GM12878 (cell line): ENCODE measurements around the gene PXMP4. TPM values are rescaled to one million over a fixed set of nuclear protein-coding genes. Genes with fewer than 3 reads are reported as not detected.

Experiments
- ATAC-seq: fragments of 200-7000 bp; cut with Tn5 transposase; 3 replicates; pipeline ENCODE4 v1.9.1; 2020; ENCODE audit warnings: mild to moderate bottlenecking, moderate library complexity
- BruUV-seq: library from RNA; stranded (reverse); fragments of 400-500 nt; replicated peaks from 2 replicates; lab custom pipeline; 2021; lab: Mats Ljungman, UMichigan
- CTCF ChIA-PET: fragments of 300-600 bp; sonication (Branson Sonifier 250); formaldehyde crosslinking; extraction: SDS; loops from one replicate; lab custom pipeline; 2021; ENCODE audit warnings: inconsistent platforms; lab: Yijun Ruan, JAX
- POLR2A ChIA-PET: fragments of 350-600 bp; formaldehyde crosslinking; extraction: SDS; loops from one replicate; lab custom pipeline; 2021; ENCODE audit warnings: inconsistent platforms; lab: Charles Lee
- RAD21 ChIA-PET: fragments of 300-600 bp; sonication (Branson Sonifier 250); formaldehyde crosslinking; loops from one replicate; lab custom pipeline; 2023; ENCODE audit warnings: antibody characterized with exemption; ENCODE audit not compliant: unreplicated experiment; lab: Charles Lee
- SMC1A ChIA-PET: fragments of 300-600 bp; sonication (Branson Sonifier 250); formaldehyde crosslinking; loops from one replicate; lab custom pipeline; 2023; ENCODE audit not compliant: unreplicated experiment, uncharacterized antibody; lab: Charles Lee
- DNase-seq: peaks from one replicate; pipeline ENCODE4 v3.0.0-alpha.2; 2011; ENCODE audit warnings: low read depth, low spot score
- FAIRE-seq: peaks from 3 replicates; lab custom pipeline; 2011; peaks lifted over from hg19 to GRCh38; lab: Jason Lieb, UNC
- H2AFZ ChIP-seq: 2 replicates; pipeline ENCODE4 v1.6.0; 2011; ENCODE audit warnings: low read depth, low read length, control low read depth; ENCODE audit not compliant: control insufficient read depth
- H3K27ac ChIP-seq: 2 replicates; pipeline ENCODE4 v1.5.1; 2011; ENCODE audit warnings: control low read depth; ENCODE audit not compliant: control insufficient read depth, insufficient read depth
- H3K27me3 ChIP-seq, 2 experiments: replicated peaks in 1 of 2; 2 replicates each; pipeline versions ENCODE4 v1.6.0 to v1.6.1; 2011; ENCODE audit warnings: low read length in 1 of 2; ENCODE audit not compliant: control insufficient read depth in 2 of 2, insufficient read depth in 2 of 2
- H3K36me3 ChIP-seq, 2 experiments: 2 replicates each; pipeline ENCODE4 v1.5.1; 2011; ENCODE audit warnings: low read length in 1 of 2; ENCODE audit not compliant: control insufficient read depth in 2 of 2, insufficient read depth in 2 of 2
- H3K4me1 ChIP-seq: 2 replicates; pipeline ENCODE4 v1.6.1; 2011; ENCODE audit warnings: mild to moderate bottlenecking, low read length, moderate library complexity, mixed read lengths; ENCODE audit not compliant: control insufficient read depth, insufficient read depth
- H3K4me2 ChIP-seq: 2 replicates; pipeline ENCODE4 v1.6.0; 2011; ENCODE audit warnings: control low read depth; ENCODE audit not compliant: control insufficient read depth, insufficient read depth
- H3K4me3 ChIP-seq: fragments of 200-600 bp; sonication (generic); 2 replicates; pipeline ENCODE4 v1.5.1; 2016
- H3K79me2 ChIP-seq: 2 replicates; pipeline ENCODE4 v1.6.0; 2011; ENCODE audit warnings: low read length; ENCODE audit not compliant: control insufficient read depth, insufficient read depth
- H3K9ac ChIP-seq: 2 replicates; pipeline ENCODE4 v1.8.0; 2011; ENCODE audit warnings: low read length, control low read depth, mixed read lengths; ENCODE audit not compliant: control insufficient read depth, insufficient read depth
- H3K9me3 ChIP-seq: replicated peaks from 3 replicates; pipeline ENCODE4 v1.5.1; 2011; ENCODE audit warnings: mild to moderate bottlenecking, low read length; ENCODE audit not compliant: control insufficient read depth, insufficient read depth
- H4K20me1 ChIP-seq: 2 replicates; pipeline ENCODE4 v1.6.0; 2011; ENCODE audit not compliant: control insufficient read depth, insufficient read depth
- ATF2 ChIP-seq: IDR thresholded peaks from 2 replicates; pipeline ENCODE4 v1.6.1; 2012; ENCODE audit warnings: low read length, inconsistent platforms
- ATF3 ChIP-seq: IDR thresholded peaks from 2 replicates; pipeline ENCODE4 v1.6.1; 2011; ENCODE audit warnings: low read depth, mild to moderate bottlenecking, low read length, moderate library complexity, borderline replicate concordance; ENCODE audit errors: extremely low read depth
- EGR1 ChIP-seq, 2 experiments: IDR thresholded peaks; 1 replicate in 1 of 2; 2 replicates in 1 of 2; pipeline ENCODE4 v1.6.1; 2011 to 2012; ENCODE audit warnings: low read depth in 2 of 2, low read length in 2 of 2, borderline replicate concordance in 1 of 2, mild to moderate bottlenecking in 1 of 2, moderate library complexity in 1 of 2
- ELK1 ChIP-seq: IDR thresholded peaks from 2 replicates; pipeline ENCODE4 v1.6.1; 2012; ENCODE audit warnings: low read depth, low read length, improper control_type of control experiment
- GATAD2B ChIP-seq: fragments of 450-650 bp; conservative IDR thresholded peaks from 2 replicates; pipeline ENCODE4 v1.6.1; 2017; ENCODE audit warnings: low read depth, mild to moderate bottlenecking, moderate library complexity
- MTA3 ChIP-seq: IDR thresholded peaks from 2 replicates; pipeline ENCODE4 v1.6.1; 2012; ENCODE audit warnings: low read length, inconsistent platforms, borderline replicate concordance
- MXI1 ChIP-seq: fragments of 150-350 bp; IDR thresholded peaks from 2 replicates; pipeline ENCODE4 v1.6.1; 2011; ENCODE audit warnings: low read depth, mild to moderate bottlenecking, inconsistent platforms, low read length, improper control_type of control experiment
- MYC ChIP-seq: IDR thresholded peaks from 2 replicates; pipeline ENCODE4 v1.6.1; 2011; ENCODE audit warnings: mild to moderate bottlenecking, low read length, moderate library complexity, inconsistent platforms; ENCODE audit not compliant: insufficient read depth, insufficient replicate concordance, insufficient read length, severe bottlenecking
- NFYA ChIP-seq: IDR thresholded peaks from 2 replicates; pipeline ENCODE4 v1.6.1; 2011; ENCODE audit warnings: low read depth, mild to moderate bottlenecking, low read length, improper control_type of control experiment, borderline replicate concordance
- PAX8 ChIP-seq: fragments of 450-650 bp; IDR thresholded peaks from 2 replicates; pipeline ENCODE4 v1.6.1; 2017; ENCODE audit warnings: mild to moderate bottlenecking, moderate library complexity
- POLR2A ChIP-seq: IDR thresholded peaks from 2 replicates; pipeline ENCODE4 v1.6.1; 2011; ENCODE audit warnings: low read depth, mild to moderate bottlenecking, low read length
- RELB ChIP-seq: fragments of 450-650 bp; IDR thresholded peaks from 2 replicates; pipeline ENCODE4 v1.6.1; 2017; ENCODE audit warnings: low read depth, mild to moderate bottlenecking, moderate library complexity
- SRF ChIP-seq, 2 experiments: IDR thresholded peaks; 2 replicates each; pipeline ENCODE4 v1.6.1; 2011; ENCODE audit warnings: low read depth in 2 of 2, low read length in 2 of 2, mild to moderate bottlenecking in 1 of 2, moderate library complexity in 1 of 2
- ZBTB33 ChIP-seq: fragments of 450-650 bp; IDR thresholded peaks from 2 replicates; pipeline ENCODE4 v1.6.1; 2017; ENCODE audit warnings: mild to moderate bottlenecking
- ZNF207 ChIP-seq: fragments of 450-650 bp; IDR thresholded peaks from 2 replicates; pipeline ENCODE4 v1.6.1; 2014; ENCODE audit warnings: antibody characterized with exemption, mild to moderate bottlenecking, borderline replicate concordance
- ZSCAN29 ChIP-seq: fragments of 450-650 bp; IDR thresholded peaks from 2 replicates; pipeline ENCODE4 v1.6.1; 2017; ENCODE audit warnings: mild to moderate bottlenecking, moderate library complexity
- WGBS: methylation state at CpG from one replicate; pipeline ENCODE4 v1.1.6; 2016; ENCODE audit warnings: low lambda C conversion rate; ENCODE audit not compliant: insufficient replicate concordance, insufficient coverage; ENCODE audit errors: missing lambda C conversion rate; 5-methylcytosine and 5-hydroxymethylcytosine counted together
- in situ Hi-C: fragments of 300-500 bp; cut with MboI; formaldehyde crosslinking; loops from 9 replicates; pipeline ENCODE4 v1.14.3; 2018; ENCODE audit warnings: mixed read lengths
- intact Hi-C: fragments of 100-400 bp; cut with micrococcal nuclease; formaldehyde crosslinking; loops from one replicate; pipeline ENCODE4 v1.14.2; 2022; ENCODE audit not compliant: unreplicated experiment
- polyA plus RNA-seq, 11 experiments: library from polyadenylated mRNA; depleted of rRNA in 4 of 11; unstranded in 6 of 11; stranded (reverse) in 5 of 11; fragments of >200 nt; fragmentation: Nextera tagmentation in 4 of 11; fragmentation: Illumina TruSeq in 1 of 11; extraction: Ambion mirVana in 4 of 11; extraction: Trizol in 1 of 11; gene quantifications; 1 replicate in 1 of 11; 2 replicates in 10 of 11; pipeline versions ENCODE4 v1.2.1 to v1.2.3, GENCODE V29; 2011 to 2016; ENCODE audit warnings: inconsistent platforms in 2 of 11, missing spikeins in 2 of 11, low read depth in 1 of 11
- total RNA-seq, 4 experiments: library from RNA; depleted of rRNA in 3 of 4; stranded (reverse); fragments of >200 nt in 3 of 4; fragmentation: Illumina TruSeq in 1 of 4; extraction: Trizol in 1 of 4; gene quantifications; 2 replicates each; pipeline versions ENCODE4 v1.2.1 to v1.2.3, GENCODE V29; 2013 to 2021

PXMP4 gene
- total and polyA plus RNA-seq, 10 of the 15 experiments (the other 5 are each of a cell fraction or from before 2014, with no cell fraction given) = 3.6 to 19.2 (median 8.6) TPM

GRCh38 chr20:33667245-33667675, 52.9 kb downstream of the PXMP4 start:
- BruUV-seq = no TSS peak
- no peaks in the 10 kb centered on the region for H3K9me3 ChIP-seq
- DNase-seq (no peak), ATAC-seq (peak; percentile 43), FAIRE-seq (no peak)
- intact Hi-C loops (loop anchor here (2.0 to 10.0 kb wide), 2 partner anchors 64 to 458 kb away; partner anchors contain the start of gene ZNF341), in situ Hi-C loops (no loop called here)
- H2AFZ ChIP-seq = peak overlapping the region; percentile 39
- peak overlapping the region; percentile 99 for H3K4me2 ChIP-seq
- RAD21 ChIA-PET = interaction anchor here (0.6 to 3.3 kb wide), 28 partner anchors 9 to 266 kb away, joined by 3 to 25 read pairs (median 4); partner anchors contain the start of genes CBFA2T2, CDK5RAP1, PXMP4 and SNTA1
- H3K27me3 ChIP-seq = no peaks in the 10 kb centered on the region
- peak overlapping the region; percentile 65 for H3K27ac ChIP-seq
- H4K20me1 ChIP-seq = peaks cover 4% of the 10 kb centered on the region; the same call in 1 of the 2 replicates
- H3K79me2 ChIP-seq = peaks cover 2% of the 10 kb centered on the region
- peak overlapping the region; percentile 36 for H3K9ac ChIP-seq
- no peaks in the 10 kb centered on the region for H3K36me3 ChIP-seq
- CTCF ChIA-PET = interaction anchor here (0.5 to 4.1 kb wide), 34 partner anchors 9 to 368 kb away, joined by 3 to 43 read pairs (median 3); partner anchors contain the start of genes CBFA2T2, CDK5RAP1, CHMP4B and E2F1
- SMC1A ChIA-PET = interaction anchor here (0.9 to 4.0 kb wide), 17 partner anchors 12 to 444 kb away, joined by 3 to 20 read pairs (median 4); partner anchors contain the start of genes CBFA2T2 and CDK5RAP1
- WGBS = 1% methylated on average over 47 of the region's 55 CpGs
- POLR2A ChIA-PET = interaction anchor here (0.6 to 3.3 kb wide), 10 partner anchors 12 to 210 kb away, joined by 3 to 20 read pairs (median 4); partner anchors contain the start of genes CBFA2T2 and PXMP4
- H3K4me1 ChIP-seq = peaks cover 29% of the 10 kb centered on the region
- peak overlapping the region; percentile 75 for H3K4me3 ChIP-seq
- TF ChIP-seq RELB = no peak
- no peak for TF ChIP-seq ZBTB33
- no peak for TF ChIP-seq MTA3
- TF ChIP-seq GATAD2B = no peak
- TF ChIP-seq NFYA = no peak
- TF ChIP-seq ATF3 = no peak
- TF ChIP-seq ZNF207 = no peak
- TF ChIP-seq PAX8 = no peak
- TF ChIP-seq ELK1 = no peak
- peak; percentile 63 for TF ChIP-seq POLR2A
- no peak for TF ChIP-seq ATF2
- TF ChIP-seq ZSCAN29 = no peak
- no peak for TF ChIP-seq EGR1 (IDR thresholded peaks at IDR 0.05; ENCODE audit: borderline replicate concordance in 1 of 2, low read depth in 2 of 2, low read length in 2 of 2)
- no peak for TF ChIP-seq SRF (IDR thresholded peaks at IDR 0.05; ENCODE audit: low read depth in 2 of 2, low read length in 2 of 2)
- TF ChIP-seq MYC = peak; percentile 68
- 0 out of 2 replicates have a peak, but pooled peaks have one; percentile 40 for TF ChIP-seq MXI1
